ENCODE measurements around the gene TEX19. TPM values are rescaled to one million over a fixed set of nuclear protein-coding genes. Genes with fewer than 3 reads are reported as not detected.

The TEX19 gene
- total RNA-seq, 2 donors from 2014 or later = not detected

DNA sequence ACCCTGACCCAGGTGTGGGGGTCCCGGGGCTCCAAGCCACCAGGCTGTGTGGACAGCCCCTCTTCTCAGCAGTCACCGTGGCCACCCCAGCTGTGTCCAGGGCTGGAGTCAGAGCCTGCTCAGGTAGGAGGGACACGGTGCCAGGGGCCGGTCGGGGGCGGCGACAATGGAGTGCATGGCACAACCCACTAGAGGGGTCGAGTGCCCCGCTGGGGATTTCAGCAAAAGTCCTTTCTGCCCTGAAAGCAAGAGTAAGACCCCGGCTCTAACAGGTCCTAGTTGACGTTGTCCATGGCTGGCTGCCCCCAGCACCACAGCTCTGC, 23.8 kb downstream of the TEX19 start:
- Histone ChIP-seq H3K27ac (no peak overlapping the region), H3K36me3 (replicated peaks in 1 of 2; ENCODE audit: insufficient read depth in 1 of 2, low read depth in 2 of 2) (no peaks in the 10 kb centered on the region), H3K4me3 (no peak overlapping the region), H3K9me3 (no peaks in the 10 kb centered on the region), H3K27me3 (no peaks in the 10 kb centered on the region), H3K4me1 (peaks cover 29% of the 10 kb centered on the region)
- WGBS, 2 donors = 75% methylated on average over 11 of the region's 11 CpGs; no CpG with 5 or more reads in 1 of the 2 donors
- DNase-seq = no peak
- ATAC-seq = no peak
- intact Hi-C loops (cut with DNase I) = no loop called here
- TF ChIP-seq POLR2A (IDR thresholded peaks at IDR 0.05) = no peak
- TF ChIP-seq, protein P1, sequence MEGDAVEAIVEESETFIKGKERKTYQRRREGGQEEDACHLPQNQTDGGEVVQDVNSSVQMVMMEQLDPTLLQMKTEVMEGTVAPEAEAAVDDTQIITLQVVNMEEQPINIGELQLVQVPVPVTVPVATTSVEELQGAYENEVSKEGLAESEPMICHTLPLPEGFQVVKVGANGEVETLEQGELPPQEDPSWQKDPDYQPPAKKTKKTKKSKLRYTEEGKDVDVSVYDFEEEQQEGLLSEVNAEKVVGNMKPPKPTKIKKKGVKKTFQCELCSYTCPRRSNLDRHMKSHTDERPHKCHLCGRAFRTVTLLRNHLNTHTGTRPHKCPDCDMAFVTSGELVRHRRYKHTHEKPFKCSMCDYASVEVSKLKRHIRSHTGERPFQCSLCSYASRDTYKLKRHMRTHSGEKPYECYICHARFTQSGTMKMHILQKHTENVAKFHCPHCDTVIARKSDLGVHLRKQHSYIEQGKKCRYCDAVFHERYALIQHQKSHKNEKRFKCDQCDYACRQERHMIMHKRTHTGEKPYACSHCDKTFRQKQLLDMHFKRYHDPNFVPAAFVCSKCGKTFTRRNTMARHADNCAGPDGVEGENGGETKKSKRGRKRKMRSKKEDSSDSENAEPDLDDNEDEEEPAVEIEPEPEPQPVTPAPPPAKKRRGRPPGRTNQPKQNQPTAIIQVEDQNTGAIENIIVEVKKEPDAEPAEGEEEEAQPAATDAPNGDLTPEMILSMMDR (IDR thresholded peaks at IDR 0.05) = no peak

DNA sequence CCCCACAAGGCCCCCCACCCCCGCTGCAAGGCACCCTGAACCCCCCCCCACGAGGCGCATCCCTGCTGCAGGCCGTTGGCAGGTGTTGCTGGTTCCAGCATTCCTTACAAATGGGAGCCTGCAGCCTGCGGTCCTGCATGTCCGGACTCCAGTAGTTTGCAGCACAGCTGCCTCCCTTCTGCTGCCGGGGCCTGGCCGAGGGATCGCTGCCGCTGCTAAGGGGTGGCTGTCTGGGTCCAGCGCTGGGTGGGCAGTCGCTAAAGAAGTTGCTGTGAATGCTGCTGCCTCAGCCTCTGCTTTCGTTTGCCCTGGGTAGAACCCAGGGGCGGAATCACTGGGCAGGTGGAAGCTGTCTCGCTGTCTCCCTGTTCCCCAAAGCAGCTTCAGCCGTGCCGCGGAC, 24.4 kb downstream of the TEX19 start:
- Histone ChIP-seq H3K4me1 (peaks cover 34% of the 10 kb centered on the region), H3K27ac (no peak overlapping the region), H3K27me3 (no peaks in the 10 kb centered on the region), H3K4me3 (no peak overlapping the region), H3K36me3 (replicated peaks in 1 of 2; ENCODE audit: insufficient read depth in 1 of 2, low read depth in 2 of 2) (no peaks in the 10 kb centered on the region), H3K9me3 (no peaks in the 10 kb centered on the region)
- DNase-seq = no peak
- no peak for ATAC-seq
- intact Hi-C loops (cut with DNase I) = no loop called here
- WGBS, 2 donors = 74% methylated on average over 17 of the region's 18 CpGs; no CpG with 5 or more reads in 1 of the 2 donors
- TF ChIP-seq, protein P1 (IDR thresholded peaks at IDR 0.05) = no peak
- TF ChIP-seq POLR2A (IDR thresholded peaks at IDR 0.05) = no peak

DNA sequence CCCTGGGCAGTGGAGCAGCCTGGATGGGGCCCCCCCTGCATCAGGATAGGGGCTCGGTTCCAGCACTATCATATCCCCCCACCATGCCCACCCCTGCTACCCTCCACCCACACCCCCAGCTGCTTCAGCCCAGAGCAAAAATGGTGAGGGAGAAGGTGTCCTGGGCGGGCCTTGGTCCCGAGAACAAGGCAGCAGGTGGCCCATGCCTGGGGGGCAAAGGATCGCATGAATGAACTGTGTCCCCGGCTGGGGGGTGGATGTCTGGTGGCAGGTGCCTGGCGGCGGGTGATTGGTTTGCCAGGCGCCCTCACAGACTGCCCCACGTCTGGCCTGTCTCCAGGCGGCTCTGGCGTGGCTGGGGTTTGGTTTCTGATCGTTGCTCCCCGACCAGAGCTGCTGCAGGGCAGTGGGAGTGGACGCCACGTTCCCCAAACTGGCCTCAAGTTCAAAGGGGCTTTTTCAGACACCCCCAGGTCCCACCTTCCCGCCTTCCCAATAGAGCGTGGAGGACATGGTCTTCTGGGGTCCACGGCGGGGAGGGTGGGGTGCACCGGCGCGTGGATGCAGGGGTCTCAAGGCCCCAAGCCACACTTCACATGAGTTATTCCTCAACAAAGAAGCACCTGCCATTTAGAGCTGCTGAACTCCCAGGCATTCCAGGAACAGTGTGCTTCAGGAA, 25.1 kb downstream of the TEX19 start:
- TF ChIP-seq, protein P1 (IDR thresholded peaks at IDR 0.05) = no peak
- peak in 1 of 3 donors; percentile 61 for TF ChIP-seq POLR2A (IDR thresholded peaks at IDR 0.05)
- DNase-seq (peak in 1 of 4 donors; percentile 36), ATAC-seq (no peak)
- intact Hi-C loops (cut with DNase I) = no loop called here
- WGBS, 2 donors = 16 to 31% methylated on average over 6 to 22 of the region's 22 CpGs
- Histone ChIP-seq H3K27ac (peak overlapping the region; percentile 46 to 91 (median 84)), H3K4me3 (no peak overlapping the region), H3K4me1 (peaks cover 35% of the 10 kb centered on the region), H3K9me3 (no peaks in the 10 kb centered on the region), H3K36me3 (replicated peaks in 1 of 2; ENCODE audit: insufficient read depth in 1 of 2, low read depth in 2 of 2) (no peaks in the 10 kb centered on the region), H3K27me3 (no peaks in the 10 kb centered on the region)

DNA sequence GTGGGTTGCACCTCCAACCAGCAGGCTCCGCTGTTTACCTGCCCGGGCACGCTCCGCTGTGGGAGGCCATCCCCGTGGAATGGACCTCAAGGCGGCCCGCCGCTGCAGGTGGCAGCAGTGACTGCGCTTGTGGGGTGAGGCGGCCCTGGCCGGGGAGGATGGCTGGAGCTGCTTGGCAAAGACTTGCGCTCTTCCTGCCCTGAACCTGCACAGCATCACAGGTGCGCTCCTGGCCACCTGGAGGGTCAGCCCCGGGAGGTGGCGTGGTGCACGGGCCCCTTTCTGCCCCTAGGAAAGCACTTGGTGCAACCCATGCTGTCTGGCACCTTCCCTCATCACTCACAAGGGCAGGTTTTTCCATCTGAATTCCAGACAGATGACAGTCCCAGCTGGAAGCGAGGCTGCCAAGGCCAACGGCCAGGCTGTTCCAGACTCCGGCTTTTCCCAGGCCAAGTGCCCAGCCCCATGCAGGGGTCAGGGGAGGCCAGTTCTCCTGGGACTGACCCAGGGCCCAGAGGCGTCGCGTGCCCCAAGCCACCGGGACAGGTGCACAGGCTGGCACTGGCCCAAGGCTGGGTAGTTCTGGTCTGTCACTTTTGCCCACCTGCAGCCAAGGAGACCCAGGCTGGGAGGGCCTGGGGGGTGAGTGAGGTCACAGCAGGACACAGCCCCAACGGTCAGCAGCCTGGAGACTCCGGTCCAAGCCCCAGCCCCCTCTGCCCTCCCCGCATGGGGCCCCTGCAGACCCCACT, 25.9 kb downstream of the TEX19 start:
- peak; percentile 85 to 90 (median 88) for DNase-seq
- peak; percentile 89 for ATAC-seq
- Histone ChIP-seq H3K4me3 (no peak overlapping the region), H3K27me3 (no peaks in the 10 kb centered on the region), H3K9me3 (no peaks in the 10 kb centered on the region), H3K27ac (peak overlapping the region; percentile 46 to 91 (median 84)), H3K4me1 (peaks cover 35% of the 10 kb centered on the region), H3K36me3 (replicated peaks in 1 of 2; ENCODE audit: insufficient read depth in 1 of 2, low read depth in 2 of 2) (no peaks in the 10 kb centered on the region)
- 0 to 21% methylated on average over 3 to 26 of the region's 26 CpGs for WGBS, 2 donors
- intact Hi-C loops (cut with DNase I) = no loop called here
- TF ChIP-seq, protein P1 (IDR thresholded peaks at IDR 0.05) = peak in 6 of 7 experiments; percentile 13 to 81 (median 57)
- peak in 1 of 3 donors; percentile 32 for TF ChIP-seq POLR2A (IDR thresholded peaks at IDR 0.05)
